ENCODE data around the gene NTRK3.
"Not testable (repeated sequence)": the region's sequence is repeated elsewhere in the genome, so short reads cannot be mapped to it uniquely, and the experiment has no call there.

The NTRK3 gene

DNA sequence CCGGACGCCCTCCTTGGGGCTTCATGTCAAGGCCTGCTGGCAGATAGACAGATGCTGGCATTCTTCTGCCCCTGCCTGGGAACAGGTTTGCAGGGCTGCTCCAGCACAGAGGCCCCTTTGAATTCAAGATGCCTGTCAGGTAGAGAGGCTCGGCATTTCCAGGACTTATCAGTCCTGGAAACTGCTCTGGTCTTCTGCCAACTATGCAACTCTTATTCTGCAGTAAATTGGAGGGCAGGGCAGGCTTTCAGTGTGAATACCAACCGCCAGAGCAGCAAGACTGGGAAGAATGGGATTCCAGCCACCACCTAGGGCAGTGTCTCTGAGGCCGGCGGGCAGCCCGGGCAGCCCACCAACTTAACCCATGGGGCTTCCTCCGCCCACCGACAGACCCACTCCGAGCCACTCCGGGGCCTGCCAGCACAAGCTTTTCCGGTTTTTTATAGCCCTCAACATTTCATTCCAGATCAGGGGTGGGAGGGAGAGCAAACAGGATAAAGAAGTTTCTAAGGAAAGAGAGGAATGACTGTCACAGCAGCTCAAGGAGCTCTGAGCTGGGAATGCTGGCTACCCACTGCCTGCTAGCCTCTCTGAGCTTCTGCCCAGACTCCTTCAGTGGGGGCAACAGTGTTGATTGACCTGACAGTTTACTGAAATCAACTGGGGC is 140.9 kb downstream of the NTRK3 start:
- DNase-seq, result no peak

DNA sequence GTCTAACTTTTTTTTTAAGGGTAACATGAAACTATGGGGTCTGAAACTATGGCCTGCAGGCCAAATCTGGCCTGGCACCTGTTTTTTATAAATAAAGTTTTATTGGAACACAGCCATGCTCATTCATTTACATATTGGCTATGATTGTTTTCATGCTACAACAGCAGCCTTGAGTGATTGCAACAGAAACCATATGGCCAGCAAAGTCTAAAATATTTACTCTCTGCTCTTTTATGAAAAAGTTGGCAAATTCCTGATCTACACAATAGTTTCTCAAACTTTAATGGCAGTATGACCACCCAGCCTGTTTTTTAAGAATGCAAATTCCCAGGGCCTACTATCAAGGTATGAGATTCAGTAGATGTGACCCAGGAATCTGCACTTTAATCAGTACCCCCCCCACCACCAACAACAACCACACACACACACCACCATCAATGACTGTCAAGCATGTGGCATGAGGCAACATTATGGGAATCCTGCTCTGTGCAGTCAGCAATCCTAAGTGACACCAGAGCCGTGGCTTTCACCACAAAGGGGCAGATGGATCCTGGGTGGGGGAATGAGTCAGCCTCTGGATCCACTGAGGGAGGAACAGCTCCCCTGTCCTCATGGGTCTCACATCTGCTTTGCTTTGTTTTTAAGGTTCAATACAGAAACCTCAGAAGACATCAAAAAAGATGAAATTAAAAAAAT is 142.8 kb downstream of the NTRK3 start:
- DNase-seq, result no peak

DNA sequence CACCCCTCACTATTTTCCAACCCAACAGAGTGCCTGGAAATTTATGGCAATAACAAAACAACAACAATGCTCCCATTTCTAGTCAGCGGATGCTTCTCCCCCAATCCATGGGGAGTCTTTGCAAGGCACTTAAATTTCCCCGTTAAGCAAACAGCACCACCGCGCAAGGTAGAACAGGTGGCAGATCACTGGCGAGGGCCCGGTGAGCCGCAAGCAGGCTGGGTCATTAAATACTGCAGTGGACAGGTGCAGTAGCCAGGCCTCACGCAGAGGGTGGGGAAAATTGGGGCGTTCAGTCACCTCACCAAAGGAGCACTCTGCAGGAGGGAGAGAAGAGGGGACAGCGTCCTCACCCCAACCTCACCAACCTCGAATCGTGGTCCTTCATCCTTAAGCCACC is 147.5 kb downstream of the NTRK3 start:
- DNase-seq, result no peak

DNA sequence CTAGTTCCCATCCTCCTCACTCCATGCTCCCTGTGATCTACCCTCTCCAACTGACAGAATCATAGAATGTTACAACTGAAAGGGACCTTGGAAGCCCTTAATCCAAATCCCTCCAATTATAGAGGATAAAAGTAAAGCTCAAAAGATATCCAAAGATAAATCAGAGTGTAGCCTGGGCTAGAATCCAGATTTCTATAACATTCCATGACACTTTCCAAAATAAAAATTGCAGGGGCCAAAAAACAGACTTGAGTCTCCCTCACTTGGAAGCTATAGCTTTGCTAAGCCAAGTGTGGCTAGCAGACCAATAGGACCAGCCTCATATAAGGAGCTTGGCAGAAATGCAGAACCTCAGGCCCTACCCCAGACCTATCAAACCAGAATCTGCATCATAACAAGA is 148.1 kb downstream of the NTRK3 start:
- no peak for DNase-seq

DNA sequence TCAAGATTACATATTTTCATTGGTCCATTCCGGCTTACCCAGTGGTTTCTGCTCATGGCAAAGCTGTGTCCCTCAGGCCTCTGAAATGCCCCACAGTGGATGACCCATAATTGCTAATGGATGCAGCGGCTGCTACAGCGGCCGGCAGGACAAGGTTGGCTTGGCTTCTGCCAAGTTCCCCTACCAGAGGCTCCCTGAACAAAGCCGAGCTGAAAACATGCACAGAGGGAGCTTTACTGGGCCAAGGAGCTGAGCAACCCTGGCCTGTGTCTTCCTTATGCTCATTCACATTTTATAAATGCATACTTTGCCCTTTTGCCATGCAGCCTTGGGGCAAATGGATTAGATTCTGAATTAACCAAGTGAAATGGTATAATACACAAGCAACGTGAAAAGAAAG is 150.5 kb downstream of the NTRK3 start:
- DNase-seq, result no peak

DNA sequence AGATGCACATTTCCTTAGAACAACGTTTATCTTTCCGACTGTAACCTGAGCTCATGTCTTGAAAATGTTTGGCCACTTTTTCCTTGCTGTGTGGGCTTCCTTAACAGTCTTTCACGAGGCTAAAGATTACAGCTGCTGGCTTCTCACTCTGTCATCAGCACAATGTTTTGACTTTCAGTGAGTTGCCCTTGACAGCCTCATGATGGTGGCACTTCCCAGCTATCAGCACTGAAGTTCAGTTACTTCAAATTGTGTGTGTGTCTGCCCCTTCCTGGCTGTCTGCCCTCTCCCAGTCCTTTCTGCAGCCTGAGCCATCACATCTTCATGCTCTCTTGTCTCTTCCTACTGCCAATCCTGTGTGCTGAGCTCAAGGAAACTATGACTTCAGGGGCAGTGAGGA is 152.2 kb downstream of the NTRK3 start:
- DNase-seq, result no peak

DNA sequence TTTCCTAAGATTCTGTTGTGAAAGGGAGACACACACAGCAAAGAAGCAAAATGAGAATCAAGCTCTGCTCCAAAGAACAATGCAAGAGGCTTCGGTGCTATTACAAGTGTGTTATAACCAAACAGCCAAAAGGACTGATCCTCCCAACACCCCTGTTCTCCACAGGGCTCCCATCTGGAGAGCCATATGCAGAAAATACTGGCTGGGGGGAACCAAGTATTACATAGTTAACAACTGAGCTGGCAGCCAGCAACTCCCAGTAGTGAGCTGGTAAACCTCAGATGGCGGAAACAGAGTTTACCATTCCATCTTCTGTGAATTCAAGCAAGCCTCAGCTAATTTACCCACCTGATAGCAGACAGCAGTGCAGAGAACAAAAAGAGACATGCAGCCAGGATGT is 156.4 kb downstream of the NTRK3 start:
- DNase-seq, result no peak

DNA sequence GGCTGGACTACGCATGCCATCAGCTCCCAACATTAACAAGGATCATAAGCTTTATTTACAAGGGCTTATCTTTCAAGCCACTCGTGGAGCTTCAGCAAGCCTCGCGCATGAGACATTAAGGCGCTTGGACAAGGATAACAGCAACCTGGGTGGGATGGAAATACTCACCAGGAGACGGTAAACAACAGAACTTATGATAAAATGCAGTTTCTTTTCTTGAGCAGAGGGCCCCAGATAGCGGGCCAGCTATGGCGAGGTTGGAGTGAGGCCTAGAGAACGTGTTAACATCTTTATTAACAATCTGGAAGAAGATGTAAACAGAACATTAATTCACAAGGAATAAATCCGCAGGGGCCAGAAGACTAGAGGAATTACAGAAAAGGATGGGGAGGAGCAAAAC is 158.2 kb downstream of the NTRK3 start:
- DNase-seq, result no peak

DNA sequence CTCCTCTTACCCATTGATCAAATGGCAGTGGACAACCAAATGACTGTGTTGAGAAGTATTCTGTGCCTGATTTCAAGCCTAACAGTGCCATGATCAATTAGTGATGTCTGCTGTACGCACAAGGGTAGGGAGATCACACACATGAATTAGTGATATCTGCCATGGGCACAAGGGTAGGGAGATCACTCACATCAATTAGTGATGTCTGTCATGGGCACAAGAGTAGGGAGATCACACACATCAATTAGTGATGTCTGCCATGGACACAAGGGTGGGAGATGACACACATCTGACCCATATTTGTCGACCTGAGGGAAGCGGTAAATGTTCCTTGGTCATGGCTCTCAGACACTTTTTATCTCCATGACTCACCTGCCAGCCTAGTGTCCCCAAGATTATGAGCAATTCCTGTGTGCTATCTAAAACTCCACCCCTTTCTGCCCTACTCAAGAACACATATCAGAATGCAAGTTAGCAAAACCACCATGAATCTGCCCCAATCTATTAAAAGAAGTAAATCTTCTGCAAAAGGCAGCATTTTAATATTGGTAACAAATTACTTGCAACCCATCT is 165.0 kb downstream of the NTRK3 start:
- DNase-seq, result no peak

DNA sequence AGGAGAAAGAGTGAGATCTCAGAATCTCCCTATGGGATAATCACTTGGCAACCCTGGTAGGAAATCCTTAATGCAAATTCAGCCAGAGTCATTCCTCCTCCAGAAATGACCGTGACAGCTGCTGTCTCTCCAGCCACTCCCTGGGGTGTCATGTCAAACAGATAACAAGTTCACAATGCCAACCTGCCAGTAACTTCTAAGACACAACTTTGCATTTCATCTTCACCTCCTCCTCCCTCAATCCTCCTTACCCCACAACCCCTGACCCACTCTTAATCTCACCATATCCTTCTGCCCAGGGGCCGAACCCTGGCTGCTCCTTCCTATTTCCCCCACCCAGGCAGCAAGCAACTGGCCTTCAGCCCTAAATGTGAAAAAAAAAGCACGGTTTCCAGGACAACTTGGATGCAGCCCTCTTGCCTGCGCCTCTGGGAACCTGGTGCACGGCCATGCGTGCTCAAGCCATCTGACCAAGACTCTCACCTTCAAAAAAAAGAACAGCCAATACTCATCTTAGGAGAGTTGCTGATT is 166.0 kb downstream of the NTRK3 start:
- no peak for DNase-seq

DNA sequence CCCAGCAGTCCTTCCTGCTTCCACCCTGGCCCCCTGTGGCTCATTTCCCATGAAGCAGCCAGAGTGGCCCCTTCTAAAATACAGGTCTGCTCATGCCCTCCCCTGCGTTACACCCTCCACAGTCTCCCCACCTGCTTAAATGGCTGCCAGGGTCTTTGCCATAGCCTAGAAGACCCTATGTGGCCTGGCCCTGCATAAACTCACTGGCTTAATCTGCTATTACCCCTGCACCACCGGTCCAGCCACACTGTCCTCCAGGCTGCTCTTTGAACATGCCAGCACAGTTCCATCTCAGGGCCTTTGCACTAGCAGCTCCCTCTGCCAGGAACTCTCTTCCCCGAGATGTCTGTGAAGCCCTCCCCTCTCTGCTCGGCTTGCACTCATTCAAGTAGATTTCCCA is 166.8 kb downstream of the NTRK3 start:
- DNase-seq, result no peak

DNA sequence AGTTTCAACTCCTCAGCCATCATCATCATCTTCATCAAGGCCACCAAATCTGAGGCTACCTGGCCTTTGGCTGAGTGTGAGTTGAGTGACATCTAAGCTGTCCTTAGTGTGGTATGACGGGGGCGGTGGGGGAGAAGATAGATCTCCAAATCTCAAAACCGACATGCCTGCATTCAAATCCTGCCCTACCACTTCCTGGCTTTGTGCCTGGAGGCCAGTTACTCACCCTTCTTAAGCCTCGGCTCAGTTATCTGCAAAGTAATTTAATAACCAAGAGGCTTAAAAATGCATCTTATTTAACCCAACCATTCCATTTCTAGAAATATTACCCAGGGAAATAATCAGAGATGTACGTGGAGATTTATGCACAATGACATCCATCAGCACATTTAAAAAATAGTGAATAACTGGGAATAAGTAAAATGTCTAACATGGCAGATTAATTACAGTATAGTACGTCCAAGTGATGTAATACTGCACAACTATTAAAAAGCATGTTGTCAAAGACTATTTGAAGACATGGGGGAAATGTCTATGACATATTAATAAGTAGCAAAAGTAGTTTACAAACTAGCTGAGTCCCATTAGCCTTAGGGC is 167.4 kb downstream of the NTRK3 start:
- no peak for DNase-seq

DNA sequence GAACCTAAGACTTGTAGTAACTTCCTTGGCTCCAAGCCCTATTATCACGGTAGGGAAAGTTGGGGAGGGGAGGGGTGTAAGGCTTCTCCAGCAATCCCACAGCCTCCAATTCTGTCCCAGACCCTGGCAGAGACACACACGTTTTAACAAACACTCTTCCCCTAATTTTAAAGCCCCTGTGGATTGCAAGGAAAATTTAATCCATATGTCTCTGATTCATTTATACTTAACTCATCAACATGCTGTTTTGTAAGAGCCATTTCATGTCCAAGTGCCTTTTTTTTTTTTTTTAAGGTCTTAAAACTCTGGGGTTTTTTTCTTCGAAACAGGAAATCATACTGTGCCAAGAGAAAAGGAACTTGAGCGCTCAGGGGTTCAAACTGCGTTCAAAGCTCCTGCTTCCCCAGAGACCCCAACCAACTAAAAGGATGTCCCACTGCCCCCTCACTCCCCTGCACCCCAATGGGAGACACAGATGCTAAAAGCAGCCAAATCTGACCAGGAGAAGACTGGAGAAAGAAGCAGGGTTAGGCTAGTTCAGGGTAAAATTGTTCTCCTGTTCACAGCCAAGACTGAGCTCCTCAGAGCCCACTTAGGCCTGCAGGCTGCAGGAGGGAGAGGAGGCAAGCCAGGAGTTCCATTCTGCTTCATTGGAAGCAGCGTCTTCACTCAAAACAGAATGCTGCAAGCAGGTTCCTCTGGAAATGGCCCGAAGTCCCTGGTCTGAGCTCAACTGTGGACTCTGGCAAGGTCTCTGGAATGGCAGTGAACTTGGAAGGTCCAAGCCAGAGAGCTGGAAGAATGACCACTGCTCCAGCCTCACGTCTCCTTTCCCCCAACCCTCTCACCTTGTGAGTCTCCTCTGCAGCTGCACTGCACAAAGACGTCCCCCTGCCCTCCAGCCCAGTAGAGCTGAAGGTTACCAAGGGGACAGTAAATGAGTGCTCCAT is 172.5 kb downstream of the NTRK3 start:
- no peak for DNase-seq

DNA sequence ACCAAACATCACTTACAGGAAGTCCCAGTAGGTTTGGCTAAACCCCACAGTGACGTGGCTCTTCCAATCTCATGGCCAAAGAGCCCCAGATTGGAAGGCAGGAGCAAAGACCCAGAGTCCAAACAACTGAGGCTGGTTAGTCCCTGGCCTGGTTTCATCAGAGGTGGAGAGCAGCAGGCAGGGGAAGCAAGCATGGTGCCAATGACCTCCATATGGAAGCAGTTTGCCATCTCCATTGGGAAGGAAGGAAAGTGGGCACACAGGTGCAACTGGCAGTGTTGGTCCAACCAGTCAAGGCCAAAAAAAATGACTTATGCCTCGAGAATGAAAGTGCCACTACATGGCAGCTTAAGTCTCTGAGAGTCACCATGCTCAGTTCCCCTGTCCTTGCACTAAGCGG is 175.9 kb downstream of the NTRK3 start:
- DNase-seq, result no peak

DNA sequence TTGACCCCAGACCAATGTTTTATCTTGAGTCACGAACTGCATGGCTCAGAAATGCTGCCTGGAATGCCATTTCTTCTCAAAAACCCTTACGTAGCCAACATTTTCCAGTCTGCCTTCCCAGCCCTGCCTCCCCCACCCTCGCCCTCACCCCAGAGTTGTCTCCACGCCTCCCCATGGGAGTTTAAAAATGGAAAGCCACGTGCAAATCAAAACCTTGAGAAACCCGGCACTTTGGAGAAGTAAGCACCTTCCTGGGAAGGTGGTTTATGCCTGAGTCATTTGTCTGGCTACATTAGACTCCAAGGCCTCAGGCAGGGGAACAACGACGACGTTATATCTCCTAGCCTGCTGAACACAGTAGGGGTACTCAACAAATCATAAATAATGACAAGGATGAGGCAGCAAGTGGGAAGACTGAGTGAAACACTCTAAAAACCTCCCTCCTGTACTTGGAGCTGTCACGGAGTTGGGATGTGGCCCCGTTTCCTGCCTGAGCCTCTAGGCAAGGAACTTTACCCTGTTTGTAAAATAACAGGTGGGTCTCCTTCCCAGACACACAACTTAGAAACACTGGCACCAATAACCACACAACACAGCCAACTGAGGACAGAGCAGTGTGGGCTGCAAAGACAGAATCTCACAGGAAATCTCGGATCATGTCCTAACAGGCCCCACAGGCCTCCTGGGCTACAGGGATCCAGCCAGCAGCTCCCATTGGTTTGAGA is 179.1 kb downstream of the NTRK3 start:
- DNase-seq, result no peak

DNA sequence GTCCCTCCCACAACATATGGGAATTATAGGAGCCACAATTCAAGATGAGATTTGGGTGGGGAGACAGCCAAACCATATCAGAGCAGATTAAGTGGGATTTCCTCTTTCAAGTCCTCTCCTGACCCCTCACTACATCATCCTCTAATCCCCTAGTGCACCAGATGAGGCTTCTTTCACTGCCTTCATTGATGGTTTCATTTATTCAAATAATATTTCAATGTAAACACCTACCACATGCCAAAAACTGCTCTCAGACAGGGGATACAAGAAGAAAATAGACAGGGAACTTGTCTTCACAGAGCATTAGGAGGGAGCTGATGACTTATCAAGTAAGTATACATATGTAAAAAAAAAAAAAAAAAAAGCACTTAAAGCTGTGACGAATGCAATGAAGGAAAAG is 180.2 kb downstream of the NTRK3 start:
- no peak for DNase-seq

DNA sequence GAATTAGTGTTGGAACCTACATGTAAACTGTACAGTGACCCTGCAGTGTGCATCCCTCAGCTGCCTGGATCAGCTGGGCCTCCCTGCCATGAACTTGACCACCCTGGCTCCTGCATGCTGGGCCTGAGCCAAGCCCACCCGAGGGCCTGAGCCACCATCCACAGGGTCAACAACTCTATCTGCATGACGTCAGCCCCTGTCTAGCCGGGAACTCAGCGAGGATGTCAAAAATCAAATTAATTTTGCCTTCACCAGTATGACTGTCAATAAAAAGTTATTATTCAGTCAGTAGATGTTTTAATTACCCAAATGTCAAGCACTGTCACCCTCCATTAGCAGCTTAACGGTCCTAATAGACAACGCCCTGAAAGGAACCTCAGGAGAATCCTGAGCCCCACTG is 181.4 kb downstream of the NTRK3 start:
- no peak for DNase-seq

DNA sequence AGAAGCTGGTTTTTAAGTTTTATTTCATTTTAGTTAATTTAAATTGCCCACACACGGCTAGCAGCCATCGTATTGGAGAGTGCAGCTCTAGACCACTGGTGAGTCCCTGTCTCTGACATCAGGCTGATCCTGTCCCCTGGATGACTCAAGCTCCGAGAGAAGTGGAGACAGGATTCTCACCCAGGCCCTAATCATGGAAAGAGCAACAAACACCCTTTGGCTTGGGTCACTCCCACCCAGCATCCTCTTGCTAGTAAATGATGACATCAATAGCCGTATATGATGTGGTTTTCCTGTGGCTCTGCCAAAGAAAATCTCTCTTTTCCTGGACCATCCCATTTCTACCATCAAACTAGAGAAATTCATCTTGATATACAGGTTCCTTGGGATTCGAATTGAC is 182.2 kb downstream of the NTRK3 start:
- no peak for DNase-seq

DNA sequence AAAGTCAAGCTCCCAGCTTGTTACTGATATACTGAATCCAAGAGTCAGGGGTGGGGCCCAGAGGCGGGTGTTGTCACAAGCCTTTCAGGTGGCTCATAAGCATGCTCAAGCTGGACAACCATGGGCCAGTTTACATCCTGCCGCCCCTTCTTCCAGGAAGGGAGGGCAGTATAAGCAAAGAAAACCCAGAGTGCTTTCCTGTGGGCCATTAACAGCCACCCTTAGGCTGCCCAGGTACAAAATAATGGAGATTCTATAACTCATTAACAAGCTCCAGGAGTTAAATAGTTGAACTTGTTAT is 183.2 kb downstream of the NTRK3 start:
- DNase-seq, result no peak

DNA sequence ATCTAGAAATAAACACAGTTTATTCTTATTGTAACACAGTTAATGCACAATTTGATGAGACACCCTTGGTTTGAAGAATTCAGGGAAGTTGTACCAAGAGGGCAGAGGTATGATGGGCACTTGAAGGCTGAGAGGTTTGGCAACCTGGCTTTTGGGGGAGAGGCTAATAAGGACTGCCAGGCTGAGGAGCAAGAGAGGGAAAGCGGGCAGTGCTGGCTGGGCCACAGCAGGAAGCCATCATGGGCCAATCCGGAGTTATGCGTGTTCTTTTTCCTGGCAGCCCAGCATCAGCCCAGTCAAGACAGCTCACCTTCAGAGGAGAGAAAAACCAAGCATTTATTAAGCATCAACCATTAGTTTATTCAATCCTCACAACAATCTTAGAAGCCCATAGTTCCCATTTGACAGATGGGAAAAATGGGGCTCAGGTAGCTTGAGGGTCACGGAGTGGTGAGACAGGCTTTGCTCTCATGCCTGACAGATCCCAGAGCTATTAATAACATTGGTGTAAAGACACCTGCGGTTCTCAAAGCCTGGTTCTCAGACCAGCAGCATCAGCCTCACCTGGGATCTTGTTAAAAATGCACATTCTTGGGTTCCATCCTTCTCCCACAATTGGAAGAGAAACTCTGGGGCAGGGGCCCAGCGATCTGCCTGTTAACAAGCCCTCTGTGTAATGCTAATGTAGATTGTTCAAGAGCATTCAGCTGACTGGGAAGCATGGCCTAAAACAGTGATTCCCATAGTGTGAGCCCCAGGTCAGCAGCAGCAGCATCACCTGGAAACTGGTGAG is 183.7 kb downstream of the NTRK3 start:
- no peak for DNase-seq

DNA sequence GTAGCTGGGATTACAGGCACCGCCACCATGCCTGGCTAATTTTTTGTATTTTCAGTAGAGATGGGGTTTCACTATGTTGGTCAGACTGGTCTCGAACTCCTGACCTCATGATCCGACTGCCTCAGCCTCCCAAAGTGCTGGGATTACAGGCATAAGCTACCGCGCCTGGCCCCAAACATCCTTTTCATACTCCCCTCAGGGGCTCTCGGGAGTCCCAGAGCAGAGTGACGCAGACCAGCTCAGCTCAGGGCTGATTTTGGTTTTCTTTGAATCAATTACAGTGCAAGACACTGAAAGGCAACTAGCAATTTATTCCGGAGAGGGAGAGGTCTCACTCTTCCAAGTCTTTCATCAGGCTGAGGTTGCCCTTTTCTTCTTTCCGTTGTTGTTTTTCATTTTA is 184.4 kb downstream of the NTRK3 start:
- DNase-seq, result not testable (repeated sequence)

All from stimulated activated CD4-positive, alpha-beta T cell treated with anti-CD3 and anti-CD28 coated beads, Interleukin-2, amount 100 ng/mL, for 24 hours (primary cell).